Pancreas (tissue), 10 donors: ENCODE measurements around the gene OSBPL6. TPM values are rescaled to one million over a fixed set of nuclear protein-coding genes. Genes with fewer than 3 reads are reported as not detected.
A peak's percentile ranks its signal among the peaks of the same experiment; 100 is the strongest.
"Not testable (repeated sequence)": the region's sequence is repeated elsewhere in the genome, so short reads cannot be mapped to it uniquely, and the experiment has no call there.

ENCODE experiments used
- ATAC-seq, 4 donors: fragments of 200-7000 bp; cut with Tn5 transposase; one replicate each; pipeline versions ENCODE4 v1.8.0 to v1.9.1; 2020; ENCODE audit warnings: mild to moderate bottlenecking in 4 of 4, moderate library complexity in 4 of 4
- DNase-seq, 6 donors: peaks; one replicate each; pipeline ENCODE4 v3.0.0-alpha.2; 2020
- FAIRE-seq: peaks from 2 replicates; lab custom pipeline; 2012; peaks lifted over from hg19 to GRCh38; lab: Jason Lieb, UNC
- H3K27ac ChIP-seq, 4 donors: fragments of 200-600 bp; sonication (generic); 1 replicate in 3 of 4; 2 replicates in 1 of 4; pipeline versions ENCODE4 v1.5.0 to v1.8.0; 2020
- H3K27me3 ChIP-seq, 4 donors: fragments of 200-600 bp; one replicate each; pipeline ENCODE4 v1.8.0; 2021
- H3K36me3 ChIP-seq, 3 donors: fragments of 200-600 bp; sonication (generic) in 1 of 3; one replicate each; pipeline versions ENCODE4 v1.5.0 to v1.8.0; 2020 to 2021
- H3K4me1 ChIP-seq, 3 donors: fragments of 200-600 bp; one replicate each; pipeline ENCODE4 v1.8.0; 2021
- H3K4me3 ChIP-seq, 4 donors: fragments of 200-600 bp; sonication (generic) in 2 of 4; one replicate each; pipeline versions ENCODE4 v1.5.0 to v1.8.0; 2020 to 2021
- H3K9me3 ChIP-seq, 4 donors: fragments of 200-600 bp; one replicate each; pipeline ENCODE4 v1.8.0; 2021
- CTCF ChIP-seq, 4 donors: fragments of 200-600 bp; sonication (generic) in 3 of 4; IDR thresholded peaks; one replicate each; pipeline versions ENCODE4 v1.5.0 to v1.8.0; 2021; ENCODE audit warnings: antibody characterized with exemption in 4 of 4
- WGBS, 2 donors: extraction: QIAGEN DNeasy Blood & Tissue Kit; methylation state at CpG; one replicate each; pipeline ENCODE4 v1.1.7; 2013; 5-methylcytosine and 5-hydroxymethylcytosine counted together
- intact Hi-C, 3 donors: fragments of 100-400 bp; cut with DNase I; formaldehyde crosslinking; loops; one replicate each; pipeline versions ENCODE4 v1.11.1 to v1.14.2; 2022
- polyA plus RNA-seq, 2 donors: library from polyadenylated mRNA; stranded (reverse); fragments of 200-250 nt; gene quantifications; one replicate each; pipeline ENCODE4 v1.2.3, GENCODE V29; 2013
- total RNA-seq, 6 donors: library from RNA; stranded (reverse); fragmentation: NEBNext Ultra II Directional in 4 of 6; extraction: Animal tissue kit (Norgen Biotek cat#: 25700) in 4 of 6; gene quantifications; one replicate each; pipeline versions ENCODE4 v1.2.1 to v1.2.4, GENCODE V29; 2021 to 2023
- donor health status: healthy with polysubstance abuse.
- donor health status: DM: no; HTN: no; CAD: no; lungs with moderate emphysema.
- donor health status: DM: no; HTN: no; CAD: no.
- donor health status: control.
- donor health status: control.
- donor health status: Bipolar disorder and iron deficiency.
- donor health status: DM: yes; HTN: yes; CAD: no.
- donor health status: DM: no; HTN: no; CAD: no.
- donor health status: DM: no; HTN: no; CAD: no.
- donor health status: DM: yes; HTN: yes; CAD: no.

The OSBPL6 gene
- total and polyA plus RNA-seq, 8 donors = 0.30 to 1.4 (median 0.79) TPM

- DNase-seq (no peak), ATAC-seq (no peak), FAIRE-seq (no peak)
- Histone ChIP-seq H3K36me3 (no peaks in the 10 kb centered on the region), H3K4me1 (no peaks in the 10 kb centered on the region), H3K27me3 (no peaks in the 10 kb centered on the region), H3K27ac (no peak overlapping the region), H3K9me3 (no peaks in the 10 kb centered on the region), H3K4me3 (no peak overlapping the region)
- WGBS, 2 donors = 46 to 57% methylated on average over 6 of the region's 6 CpGs
- intact Hi-C loops = loop anchor here in 1 of 3 donors (10.0 kb wide), 1 partner anchor 87 kb away; no protein-coding TSS in a partner anchor
- no peak for TF ChIP-seq CTCF (IDR thresholded peaks at IDR 0.05)
These were observed 207.7 kb downstream of the OSBPL6 start for GRCh38 chr2:178401994-178402437.

DNA sequence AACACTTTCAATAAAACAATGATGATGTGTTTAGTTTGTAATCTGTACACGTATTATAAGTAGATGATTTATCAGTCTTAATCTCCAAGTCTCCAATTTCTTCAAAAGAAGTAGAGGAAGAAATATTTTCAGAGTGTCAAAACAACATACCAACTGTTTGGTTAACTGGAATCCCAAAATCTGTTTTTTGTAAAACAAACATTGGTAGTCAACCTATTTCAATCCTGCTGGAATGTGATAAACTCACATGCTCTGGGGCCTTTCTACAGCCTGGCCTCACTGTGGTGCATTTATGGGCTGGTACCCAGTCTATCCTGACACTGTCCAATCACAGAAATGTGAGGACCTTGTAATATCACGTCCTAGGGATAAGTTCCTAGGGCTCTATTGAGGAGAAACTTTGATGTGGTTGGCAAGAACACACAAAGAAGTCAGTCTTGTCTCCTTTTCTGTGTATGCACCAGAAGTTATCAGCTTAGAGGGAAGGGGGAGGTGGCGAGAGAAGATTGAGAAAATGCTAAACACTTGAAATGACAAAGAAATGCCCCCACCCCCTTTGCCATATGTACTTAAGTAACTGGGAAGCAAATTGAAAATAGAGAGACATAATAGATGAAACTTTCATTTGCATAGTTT lies 209.5 kb downstream of the OSBPL6 start:
- no peak for DNase-seq
- H3K27ac ChIP-seq = no peak overlapping the region
- WGBS, 2 donors = 63 to 66% methylated on average over 3 of the region's 3 CpGs
- H3K4me1 ChIP-seq = no peaks in the 10 kb centered on the region
- intact Hi-C loops = loop anchor here in 1 of 3 donors (10.0 kb wide), 1 partner anchor 89 kb away; no protein-coding TSS in a partner anchor
- no peak for FAIRE-seq
- no peaks in the 10 kb centered on the region for H3K27me3 ChIP-seq
- no peak overlapping the region for H3K4me3 ChIP-seq
- no peak for ATAC-seq
- H3K9me3 ChIP-seq = no peaks in the 10 kb centered on the region
- H3K36me3 ChIP-seq = no peaks in the 10 kb centered on the region
- TF ChIP-seq CTCF (IDR thresholded peaks at IDR 0.05) = no peak

DNA sequence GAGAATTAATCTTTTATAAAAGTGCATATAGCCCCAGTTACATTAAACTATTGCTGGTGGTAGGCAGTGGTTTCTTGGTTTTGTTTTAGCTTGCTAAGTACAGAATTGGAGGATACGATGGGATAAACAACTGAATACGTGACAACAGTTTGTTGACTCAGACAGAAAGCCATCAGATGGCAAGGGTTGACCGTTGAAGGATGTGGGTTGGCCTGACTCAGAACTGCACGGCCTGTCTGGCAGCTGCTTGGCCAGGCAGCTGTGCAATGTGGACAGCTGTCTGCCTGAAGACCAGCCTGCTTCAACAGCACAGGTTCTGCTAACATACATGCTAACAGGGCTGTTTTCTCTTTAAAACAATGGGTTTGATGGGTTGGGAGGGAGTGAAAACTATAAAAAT lies 210.1 kb downstream of the OSBPL6 start:
- H3K27me3 ChIP-seq = peaks cover 0 to 2% (median 0%) of the 10 kb centered on the region in 4 donors
- H3K36me3 ChIP-seq = no peaks in the 10 kb centered on the region
- no peak for DNase-seq
- H3K4me3 ChIP-seq = no peak overlapping the region
- intact Hi-C loops = loop anchor here in 1 of 3 donors (10.0 kb wide), 1 partner anchor 90 kb away; no protein-coding TSS in a partner anchor
- H3K9me3 ChIP-seq = no peaks in the 10 kb centered on the region
- WGBS, 2 donors = 50 to 54% methylated on average over 4 of the region's 4 CpGs
- H3K27ac ChIP-seq = no peak overlapping the region
- ATAC-seq = peak in 1 of 4 donors; percentile 20
- H3K4me1 ChIP-seq = no peaks in the 10 kb centered on the region
- no peak for FAIRE-seq
- TF ChIP-seq CTCF (IDR thresholded peaks at IDR 0.05) = no peak

- Histone ChIP-seq H3K9me3 (no peaks in the 10 kb centered on the region), H3K27ac (no peak overlapping the region), H3K4me3 (no peak overlapping the region), H3K36me3 (no peaks in the 10 kb centered on the region), H3K4me1 (no peaks in the 10 kb centered on the region), H3K27me3 (peaks cover 0 to 6% (median 0%) of the 10 kb centered on the region in 4 donors)
- WGBS, 2 donors = 75 to 82% methylated on average over 5 of the region's 5 CpGs
- ATAC-seq (no peak), DNase-seq (no peak), FAIRE-seq (no peak)
- intact Hi-C loops = loop anchor here in 1 of 3 donors (10.0 kb wide), 1 partner anchor 94 kb away; no protein-coding TSS in a partner anchor
- no peak for TF ChIP-seq CTCF (IDR thresholded peaks at IDR 0.05)
These were observed 214.9 kb downstream of the OSBPL6 start for GRCh38 chr2:178409261-178409660.

GRCh38 chr2:178412047-178412446 lies 217.7 kb downstream of the OSBPL6 start:
- intact Hi-C loops = no loop called here
- FAIRE-seq = no peak
- no peaks in the 10 kb centered on the region for H3K9me3 ChIP-seq
- WGBS, 2 donors = 82% methylated on average over 3 of the region's 3 CpGs
- H3K4me3 ChIP-seq = no peak overlapping the region
- no peaks in the 10 kb centered on the region for H3K36me3 ChIP-seq
- no peak overlapping the region for H3K27ac ChIP-seq
- ATAC-seq = no peak
- TF ChIP-seq CTCF (IDR thresholded peaks at IDR 0.05) = no peak
- DNase-seq = no peak
- H3K27me3 ChIP-seq = peaks cover 0 to 6% (median 0%) of the 10 kb centered on the region in 4 donors
- H3K4me1 ChIP-seq = no peaks in the 10 kb centered on the region

GRCh38 chr2:178412453-178412852 lies 218.1 kb downstream of the OSBPL6 start:
- intact Hi-C loops, H3K36me3 ChIP-seq, H3K9me3 ChIP-seq, FAIRE-seq, ATAC-seq, H3K27ac ChIP-seq, DNase-seq, H3K4me1 ChIP-seq, H3K4me3 ChIP-seq, H3K27me3 ChIP-seq: not testable (repeated sequence)
- WGBS, 2 donors = 97 to 98% methylated on average over 8 of the region's 8 CpGs
